SIG-M5 treated with dmso at 0.1 percent for 504 hours (cell line): ENCODE data around the gene CNN2.

Source experiments
- DNase-seq: peaks from one replicate; lab custom pipeline; 2025; ENCODE audit not compliant: unreplicated experiment; lab: John Stamatoyannopoulos, UW

Gene CNN2

DNA sequence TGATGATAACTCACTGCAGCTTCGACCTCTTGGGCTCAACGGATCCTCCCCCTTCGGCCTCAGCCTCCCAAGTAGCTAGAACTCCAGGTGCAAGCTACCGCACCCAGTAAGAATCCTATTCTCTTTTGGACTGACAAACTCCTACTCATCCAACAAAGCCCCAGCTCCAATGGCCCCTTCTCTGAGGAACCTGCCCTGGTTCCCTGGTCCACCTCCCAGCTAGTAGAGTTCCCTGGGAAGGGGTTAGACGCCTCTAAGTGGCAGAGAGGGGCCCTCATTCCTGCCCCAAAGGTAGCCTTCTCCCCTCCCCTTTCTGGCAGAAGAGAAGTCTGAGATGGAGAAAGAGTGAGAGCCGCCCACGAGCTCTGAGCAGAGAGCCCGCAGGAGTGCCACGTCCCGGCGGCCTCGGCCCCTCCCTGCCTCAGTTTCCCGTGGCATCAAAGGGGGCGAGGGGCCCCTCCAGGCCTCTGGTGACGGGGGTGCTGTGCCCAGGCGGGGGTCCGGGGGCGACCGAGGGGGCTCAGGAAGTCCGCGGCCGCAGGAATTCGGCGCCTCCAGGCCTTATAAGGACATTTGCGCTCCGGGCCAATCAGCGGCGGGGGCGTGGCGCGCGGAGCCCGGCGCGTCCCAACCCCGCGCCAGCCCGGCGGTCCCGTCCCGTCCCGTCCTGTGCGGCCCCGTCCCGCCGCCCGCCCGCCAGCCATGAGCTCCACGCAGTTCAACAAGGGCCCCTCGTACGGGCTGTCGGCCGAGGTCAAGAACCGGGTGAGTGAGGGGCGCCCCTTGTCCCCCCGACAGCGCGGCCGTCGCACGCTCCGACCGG, at the start of gene CNN2:
Gene CNN2, plus strand, starts transcription at position 649 of the 823 bp plus-strand sequence. Its CDS starts 54 bp downstream, at position 703.
- DNase-seq, result peak; percentile 45

GRCh38 chr19:977058-977464, 49.3 kb upstream of the CNN2 start:
- no peak for DNase-seq

DNA sequence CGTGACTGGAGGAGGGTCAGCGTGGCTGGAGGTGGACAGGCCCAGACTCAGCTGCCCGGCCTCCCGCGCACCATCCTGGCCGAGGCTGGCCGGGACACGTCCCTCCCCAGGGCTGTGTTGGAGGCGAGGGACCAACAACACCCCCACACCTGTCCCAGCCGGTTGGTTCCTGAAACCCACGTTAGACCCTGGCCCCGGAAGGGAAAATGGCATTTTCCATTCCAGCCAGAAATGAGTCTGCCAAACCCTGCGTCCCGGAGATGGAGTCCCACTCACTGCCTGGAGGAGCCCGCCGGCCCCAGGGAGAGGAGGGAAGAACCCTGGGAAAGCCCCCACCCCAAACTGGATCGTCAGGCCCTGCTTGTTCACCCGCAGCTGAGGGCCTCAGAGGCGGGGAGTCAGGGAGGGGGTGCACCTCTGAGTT, 47.1 kb upstream of the CNN2 start:
- DNase-seq, result no peak

DNA sequence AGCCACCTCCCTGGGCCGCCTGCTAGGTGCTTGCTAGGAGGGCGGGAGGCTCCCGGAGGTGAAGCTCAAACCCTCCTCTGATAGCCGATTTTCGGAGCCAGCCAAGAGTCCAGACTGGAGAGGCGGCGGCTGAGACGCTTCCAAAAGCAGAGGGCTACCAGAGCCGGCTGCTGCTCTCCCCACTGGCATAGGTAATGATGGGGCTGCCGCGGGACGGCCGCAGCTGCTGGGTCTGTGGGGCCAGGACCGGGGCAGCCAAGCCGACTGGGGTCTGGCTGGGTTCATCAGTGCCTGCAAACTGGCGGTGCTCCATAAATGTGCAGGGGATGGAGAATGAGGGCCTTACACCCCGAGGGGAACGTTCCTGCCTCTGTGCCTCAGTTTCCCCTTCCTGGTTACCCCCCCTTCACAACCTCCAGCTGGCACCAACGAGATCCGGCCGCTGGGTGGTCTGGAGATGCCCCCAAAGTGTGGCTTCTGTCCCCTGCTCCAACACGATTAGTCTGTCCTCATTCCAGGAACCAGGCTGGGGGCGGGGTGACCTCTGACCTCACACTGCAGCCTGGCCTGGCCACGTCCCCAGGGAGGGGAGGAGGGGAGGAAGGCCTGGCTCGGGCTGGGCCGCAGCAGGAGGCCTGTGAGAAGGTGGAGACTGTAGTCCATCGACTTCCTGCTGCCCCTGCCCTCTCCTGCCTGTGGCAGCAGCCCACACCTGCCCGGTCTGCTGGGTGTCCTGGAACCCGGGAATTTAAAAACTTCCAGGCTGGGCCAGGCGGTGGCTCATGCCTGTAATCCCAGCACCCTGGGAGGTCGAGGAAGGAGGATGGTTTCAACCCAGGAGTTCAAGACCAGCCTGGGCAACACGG, 46.0 kb upstream of the CNN2 start:
- DNase-seq, result no peak

DNA sequence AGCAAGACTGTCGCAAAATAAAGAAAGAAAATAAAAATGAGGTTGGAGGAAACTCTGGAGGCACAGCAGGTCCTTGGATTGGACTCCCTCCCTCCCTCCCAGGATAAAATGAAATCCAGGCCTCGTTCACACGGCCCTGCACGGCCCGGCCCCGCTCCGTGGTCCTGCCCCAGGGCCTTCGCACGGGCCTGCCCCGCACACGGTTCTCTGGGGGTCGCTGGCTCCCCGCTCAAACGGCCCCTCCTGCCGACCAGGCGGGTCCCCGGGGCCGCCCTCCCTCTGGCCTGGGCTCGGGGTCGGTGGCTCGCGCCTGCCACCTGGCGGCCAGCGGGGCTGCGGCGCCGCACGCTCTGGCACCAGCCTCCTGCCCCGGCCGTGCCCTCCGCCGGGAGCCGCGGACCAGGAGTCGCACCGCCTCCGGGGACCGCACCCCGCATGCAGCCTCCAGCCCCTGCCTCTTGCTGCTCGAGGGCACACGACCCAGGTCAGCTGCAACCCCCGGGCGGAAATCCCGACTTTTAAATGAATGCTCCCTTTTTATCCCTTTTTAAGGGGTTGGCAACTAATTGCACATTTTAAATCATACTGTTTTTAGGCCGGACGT, 43.7 kb upstream of the CNN2 start:
- DNase-seq, result no peak

DNA sequence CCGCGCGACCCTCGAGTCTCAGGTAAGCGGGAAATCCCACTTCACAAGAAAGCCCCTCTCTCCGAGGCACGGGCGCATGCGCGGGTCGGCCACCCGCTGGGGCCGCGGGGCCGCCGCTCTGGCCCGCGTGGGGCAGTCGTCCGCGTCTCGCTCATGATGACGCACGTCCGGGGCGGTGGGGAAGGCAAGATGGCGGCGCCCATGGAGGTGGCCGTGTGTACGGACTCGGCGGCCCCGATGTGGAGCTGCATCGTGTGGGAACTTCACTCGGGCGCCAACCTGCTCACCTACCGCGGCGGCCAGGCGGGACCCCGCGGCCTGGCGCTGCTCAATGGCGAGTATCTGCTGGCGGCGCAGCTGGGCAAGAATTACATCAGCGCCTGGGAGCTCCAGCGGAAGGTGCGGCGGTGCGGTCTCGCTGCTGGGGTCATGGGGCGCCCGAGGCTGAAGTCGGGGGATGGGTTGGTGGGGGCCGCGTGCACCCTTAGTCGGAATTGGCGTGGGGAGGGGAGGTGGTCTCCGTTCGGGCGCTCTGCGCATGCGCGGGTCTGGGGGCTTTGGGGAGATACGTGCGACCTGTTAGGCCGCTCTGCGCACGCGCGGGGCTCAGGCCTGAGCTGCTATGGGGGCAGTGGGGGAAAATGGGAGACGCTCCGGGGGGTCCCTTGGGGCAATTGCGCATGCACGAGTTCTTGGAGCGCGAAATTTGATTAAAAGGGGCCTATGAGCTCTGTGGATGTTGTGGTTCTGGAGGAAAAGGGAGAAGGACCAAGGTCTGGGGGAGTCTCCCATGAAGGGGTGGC, 42.0 kb upstream of the CNN2 start, which contains the start of gene WDR18:
Gene WDR18, plus strand, starts transcription at position 181 of the 803 bp plus-strand sequence. Its CDS starts 9 bp downstream, at position 190.
- DNase-seq, result peak; percentile 77

GRCh38 chr19:986083-986482, 40.3 kb upstream of the CNN2 start:
- no peak for DNase-seq

- no peak for DNase-seq
Observed at GRCh38 chr19:988081-988480, 38.3 kb upstream of the CNN2 start.

GRCh38 chr19:988510-988909, 37.9 kb upstream of the CNN2 start:
- DNase-seq, result no peak

DNA sequence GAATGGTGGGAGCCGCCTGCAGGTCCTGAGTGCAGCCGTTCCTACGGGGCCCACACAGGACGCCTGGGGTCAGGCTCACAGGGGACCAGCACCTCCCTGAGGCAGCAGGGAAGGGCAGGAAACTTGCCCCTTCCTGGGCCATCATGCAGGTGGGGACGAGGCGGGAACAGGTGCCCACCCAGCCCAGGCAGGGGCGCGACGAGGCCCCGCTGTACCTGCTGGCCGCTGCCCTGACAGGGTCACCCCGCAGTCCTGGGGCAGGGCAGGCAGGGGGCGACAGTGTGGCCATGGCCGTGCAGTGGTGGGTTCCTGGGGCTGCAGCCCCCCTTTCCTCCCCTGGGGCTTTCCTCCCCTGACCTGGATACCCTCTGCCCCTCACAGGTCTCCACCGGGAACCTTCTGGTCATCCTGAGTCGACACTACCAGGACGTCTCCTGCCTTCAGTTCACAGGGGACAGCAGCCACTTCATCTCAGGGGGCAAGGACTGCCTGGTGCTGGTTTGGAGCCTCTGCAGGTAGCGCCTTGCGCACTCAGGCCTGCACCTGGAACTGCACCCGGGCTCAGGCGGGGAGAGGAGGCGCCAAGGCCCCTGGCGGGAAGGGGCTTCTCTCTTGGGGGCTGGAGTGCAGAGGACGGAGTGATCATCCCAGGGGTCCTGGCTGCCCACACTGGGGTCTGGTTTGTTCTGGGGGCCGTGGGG, 36.9 kb upstream of the CNN2 start:
- no peak for DNase-seq

DNA sequence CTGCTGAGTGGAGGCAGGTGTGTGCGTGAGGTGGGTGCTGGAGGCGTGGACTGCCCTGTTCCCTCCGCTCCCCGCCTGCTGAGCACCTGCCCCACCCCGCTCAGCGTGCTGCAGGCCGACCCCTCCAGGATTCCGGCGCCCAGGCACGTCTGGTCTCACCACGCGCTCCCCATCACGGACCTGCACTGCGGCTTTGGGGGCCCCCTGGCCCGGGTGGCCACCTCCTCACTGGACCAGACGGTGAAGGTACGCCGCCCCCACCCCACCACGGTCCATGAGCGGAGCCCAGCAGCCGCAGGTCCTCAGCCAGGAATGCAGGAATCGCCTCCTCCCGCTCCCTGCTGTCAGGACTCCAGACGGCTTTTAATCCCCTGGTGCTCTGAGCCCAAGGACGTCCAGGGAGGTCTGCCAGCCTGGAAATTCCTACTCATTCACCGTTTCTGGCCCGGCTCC, 36.3 kb upstream of the CNN2 start:
- DNase-seq, result no peak

GRCh38 chr19:990746-991145, 35.7 kb upstream of the CNN2 start:
- no peak for DNase-seq

GRCh38 chr19:991174-991931, 35.1 kb upstream of the CNN2 start:
- DNase-seq, result no peak

- no peak for DNase-seq
Observed at GRCh38 chr19:991932-992669, 34.3 kb upstream of the CNN2 start.

DNA sequence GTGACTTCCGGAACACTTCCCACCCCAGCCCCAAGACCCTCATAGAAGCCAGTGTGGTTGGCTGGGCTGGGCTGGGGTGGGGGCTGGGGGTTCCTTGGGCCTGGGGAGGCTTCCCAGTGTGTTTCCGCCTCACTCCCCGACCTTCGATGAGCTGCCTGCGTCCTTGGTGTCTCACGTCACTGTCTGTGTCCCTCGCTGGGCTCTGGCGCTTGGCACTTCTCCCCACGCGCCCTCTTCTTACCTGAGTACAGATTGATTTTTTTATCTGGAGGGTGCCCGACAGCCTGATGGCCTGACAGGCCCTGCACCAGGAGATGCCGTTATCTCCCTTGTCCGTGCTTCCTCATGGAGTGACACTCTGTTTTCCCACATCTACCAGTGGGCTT, 33.7 kb upstream of the CNN2 start:
- DNase-seq, result no peak

DNA sequence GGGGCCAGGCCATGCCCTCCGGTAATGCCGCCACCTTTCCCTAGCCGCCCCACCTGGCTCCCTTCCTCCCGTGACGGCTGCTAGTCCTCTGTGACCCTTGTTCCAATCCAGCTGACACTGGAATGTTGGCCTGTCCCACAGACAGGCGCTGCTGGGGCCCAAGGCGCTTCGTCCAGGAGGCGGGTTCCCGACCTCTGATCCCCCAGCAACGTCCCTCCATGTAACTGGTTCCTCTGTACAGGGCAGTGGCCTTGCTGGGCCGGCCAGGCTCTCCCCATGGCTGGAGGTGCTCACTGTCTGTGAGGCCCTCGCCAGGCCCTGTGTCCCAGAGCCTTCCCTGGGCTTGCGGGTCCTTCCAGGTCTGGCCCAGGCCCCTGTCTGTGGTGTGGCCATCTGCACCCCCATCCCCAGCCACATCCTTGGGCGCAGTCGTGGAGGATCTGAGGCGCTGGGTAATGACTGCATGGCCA, 33.0 kb upstream of the CNN2 start:
- DNase-seq, result no peak

DNA sequence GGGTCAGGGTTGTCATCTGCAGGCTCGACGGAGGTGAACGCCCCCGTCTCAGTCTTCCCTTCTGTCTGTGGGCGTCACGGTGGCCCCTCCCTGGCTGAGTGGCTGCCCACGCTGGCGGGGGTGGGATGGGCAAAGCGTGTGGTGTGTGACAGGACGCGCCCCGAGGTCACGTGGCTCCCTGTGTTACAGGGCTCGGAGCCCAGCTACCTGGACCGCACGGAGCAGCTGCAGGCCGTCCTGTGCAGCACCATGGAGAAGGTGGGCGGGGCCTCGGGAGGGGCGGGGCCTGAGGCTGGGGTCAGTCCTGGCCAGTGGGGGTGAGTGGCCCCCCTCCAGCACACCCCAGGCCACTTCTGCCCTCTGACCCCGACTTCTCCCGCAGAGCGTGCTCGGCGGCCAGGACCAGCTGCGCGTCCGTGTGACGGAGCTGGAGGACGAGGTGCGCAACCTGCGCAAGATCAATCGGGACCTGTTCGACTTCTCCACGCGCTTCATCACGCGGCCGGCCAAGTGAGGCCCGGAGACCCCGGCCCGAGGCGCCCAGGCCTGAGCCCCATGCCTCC, 32.5 kb upstream of the CNN2 start:
- DNase-seq, result no peak

DNA sequence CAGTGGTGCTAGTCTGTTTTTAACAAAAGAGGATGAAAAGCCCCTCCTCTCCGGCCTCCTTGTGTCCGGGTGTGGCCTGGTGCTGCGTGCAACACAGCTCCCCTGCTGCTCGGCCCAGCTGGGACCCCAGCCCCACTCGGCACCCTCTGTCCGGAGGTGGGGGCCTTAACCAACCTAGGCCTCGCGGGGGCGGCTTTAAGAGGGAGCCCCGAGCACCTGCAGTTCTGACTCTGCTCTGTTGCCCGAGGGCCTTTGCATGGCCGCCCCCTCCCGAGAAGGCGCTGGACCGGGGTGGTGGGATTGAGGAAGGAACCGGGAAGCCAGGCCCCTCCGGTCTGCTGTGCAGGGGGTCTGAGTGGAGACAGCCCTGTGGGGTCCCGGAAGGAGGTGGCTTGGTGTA, 31.9 kb upstream of the CNN2 start:
- no peak for DNase-seq
